Hepatocyte (in vitro differentiated cells): ENCODE results near the gene PPAT. TPM values are rescaled to one million over a fixed set of nuclear protein-coding genes. Genes with fewer than 3 reads are reported as not detected.
A peak's percentile ranks its signal among the peaks of the same experiment; 100 is the strongest.

Experiments used
- DNase-seq: peaks from one replicate; pipeline ENCODE4 v3.0.0-alpha.2; 2016; ENCODE audit warnings: low spot score
- H2AFZ ChIP-seq: fragments of 200-600 bp; sonication (generic); 2 replicates; pipeline ENCODE4 v1.6.0; 2016; ENCODE audit warnings: antibody characterized with exemption, mild to moderate bottlenecking
- H3K27ac ChIP-seq: fragments of 200-600 bp; sonication (generic); 2 replicates; pipeline ENCODE4 v1.5.1; 2016; ENCODE audit warnings: mild to moderate bottlenecking
- H3K27me3 ChIP-seq: fragments of 200-600 bp; sonication (generic); 2 replicates; pipeline ENCODE4 v1.6.1; 2016
- H3K36me3 ChIP-seq: fragments of 200-600 bp; sonication (generic); replicated peaks from 2 replicates; pipeline ENCODE4 v1.5.1; 2016; ENCODE audit warnings: low read depth; ENCODE audit not compliant: insufficient read depth
- H3K4me1 ChIP-seq: fragments of 200-600 bp; sonication (generic); 2 replicates; pipeline ENCODE4 v1.5.1; 2016; ENCODE audit warnings: mild to moderate bottlenecking, moderate library complexity; ENCODE audit not compliant: insufficient read depth
- H3K4me2 ChIP-seq: fragments of 200-600 bp; sonication (generic); 2 replicates; pipeline ENCODE4 v1.6.0; 2016
- H3K4me3 ChIP-seq: fragments of 200-600 bp; sonication (generic); 2 replicates; pipeline ENCODE4 v1.5.1; 2016; ENCODE audit warnings: mild to moderate bottlenecking
- H3K79me2 ChIP-seq: fragments of 200-600 bp; sonication (generic); 2 replicates; pipeline ENCODE4 v1.6.0; 2017; ENCODE audit warnings: mild to moderate bottlenecking
- H3K9me2 ChIP-seq: fragments of 200-600 bp; sonication (generic); replicated peaks from 2 replicates; pipeline ENCODE4 v1.6.0; 2017; ENCODE audit warnings: mild to moderate bottlenecking; ENCODE audit not compliant: insufficient read depth
- H3K9me3 ChIP-seq: fragments of 200-600 bp; sonication (generic); 2 replicates; pipeline ENCODE4 v1.5.1; 2016; ENCODE audit warnings: low read depth, mild to moderate bottlenecking
- H4K20me1 ChIP-seq: fragments of 200-600 bp; sonication (generic); 2 replicates; pipeline ENCODE4 v1.6.0; 2016; ENCODE audit warnings: mild to moderate bottlenecking; ENCODE audit not compliant: insufficient read depth, poor library complexity, severe bottlenecking
- EZH2 ChIP-seq: fragments of 200-600 bp; sonication (generic); IDR thresholded peaks from 2 replicates; pipeline ENCODE4 v1.6.1; 2016; ENCODE audit warnings: antibody characterized with exemption, mild to moderate bottlenecking, borderline replicate concordance
- EZH2phosphoT487 ChIP-seq: fragments of 200-600 bp; sonication (generic); IDR thresholded peaks from one replicate; pipeline ENCODE4 v1.6.1; 2018; ENCODE audit warnings: antibody characterized with exemption, mild to moderate bottlenecking, low read depth, moderate library complexity; ENCODE audit not compliant: unreplicated experiment, severe bottlenecking
- WGBS: methylation state at CpG from one replicate; pipeline ENCODE4 v1.1.6; 2016; ENCODE audit warnings: low lambda C conversion rate; ENCODE audit errors: missing lambda C conversion rate; 5-methylcytosine and 5-hydroxymethylcytosine counted together
- polyA plus RNA-seq: library from polyadenylated mRNA; unstranded; fragments of >200 nt; fragmentation: Nextera tagmentation; extraction: Ambion mirVana; gene quantifications from 2 replicates; pipeline ENCODE4 v1.2.1, GENCODE V29; 2016
- total RNA-seq: library from RNA; depleted of rRNA; stranded (reverse); fragments of >200 nt; gene quantifications from 2 replicates; pipeline ENCODE4 v1.2.3, GENCODE V29; 2014
- TF ChIP-seq, protein P1 (sequence below): fragments of 200-600 bp; sonication (generic); IDR thresholded peaks from 2 replicates; pipeline ENCODE4 v1.5.1; 2016; ENCODE audit warnings: antibody characterized with exemption, mild to moderate bottlenecking; ENCODE audit not compliant: poor library complexity

PPAT gene
- total and polyA plus RNA-seq, 2 experiments from 2014 or later: 8.0 to 21.0 TPM

DNA sequence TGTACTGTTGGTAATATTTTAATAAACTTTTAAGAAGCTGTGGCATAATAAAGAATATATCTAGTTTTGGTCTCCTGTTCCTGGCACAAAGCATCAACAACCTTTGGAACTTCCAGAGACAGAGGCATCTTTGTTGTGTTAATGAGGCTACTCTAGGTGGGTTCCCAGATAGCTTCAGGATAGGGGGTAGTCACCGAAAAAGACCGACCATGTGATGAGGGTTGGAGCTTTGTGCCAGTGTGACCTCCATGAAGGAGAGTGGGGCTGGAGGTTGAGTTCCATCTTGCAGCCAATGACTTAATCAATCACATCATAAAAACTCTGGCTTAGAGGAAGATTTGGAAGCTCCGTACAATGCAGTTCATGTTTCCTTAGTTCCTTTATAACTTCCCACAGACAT, 9.9 kb downstream of the PPAT start:
- H2AFZ ChIP-seq: no peak overlapping the region
- WGBS: 85% methylated on average over 3 of the region's 3 CpGs
- TF ChIP-seq, protein P1, sequence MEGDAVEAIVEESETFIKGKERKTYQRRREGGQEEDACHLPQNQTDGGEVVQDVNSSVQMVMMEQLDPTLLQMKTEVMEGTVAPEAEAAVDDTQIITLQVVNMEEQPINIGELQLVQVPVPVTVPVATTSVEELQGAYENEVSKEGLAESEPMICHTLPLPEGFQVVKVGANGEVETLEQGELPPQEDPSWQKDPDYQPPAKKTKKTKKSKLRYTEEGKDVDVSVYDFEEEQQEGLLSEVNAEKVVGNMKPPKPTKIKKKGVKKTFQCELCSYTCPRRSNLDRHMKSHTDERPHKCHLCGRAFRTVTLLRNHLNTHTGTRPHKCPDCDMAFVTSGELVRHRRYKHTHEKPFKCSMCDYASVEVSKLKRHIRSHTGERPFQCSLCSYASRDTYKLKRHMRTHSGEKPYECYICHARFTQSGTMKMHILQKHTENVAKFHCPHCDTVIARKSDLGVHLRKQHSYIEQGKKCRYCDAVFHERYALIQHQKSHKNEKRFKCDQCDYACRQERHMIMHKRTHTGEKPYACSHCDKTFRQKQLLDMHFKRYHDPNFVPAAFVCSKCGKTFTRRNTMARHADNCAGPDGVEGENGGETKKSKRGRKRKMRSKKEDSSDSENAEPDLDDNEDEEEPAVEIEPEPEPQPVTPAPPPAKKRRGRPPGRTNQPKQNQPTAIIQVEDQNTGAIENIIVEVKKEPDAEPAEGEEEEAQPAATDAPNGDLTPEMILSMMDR: no peak
- no peak for TF ChIP-seq EZH2phosphoT487
- no peak for TF ChIP-seq EZH2
- peaks cover 85% of the 10 kb centered on the region for H3K79me2 ChIP-seq
- H3K9me2 ChIP-seq: no peaks in the 10 kb centered on the region
- H3K4me1 ChIP-seq: no peaks in the 10 kb centered on the region
- no peaks in the 10 kb centered on the region for H3K36me3 ChIP-seq
- no peaks in the 10 kb centered on the region for H3K9me3 ChIP-seq
- DNase-seq: no peak
- H3K27ac ChIP-seq: no peak overlapping the region
- no peak overlapping the region for H3K4me2 ChIP-seq
- no peaks in the 10 kb centered on the region for H3K27me3 ChIP-seq
- H3K4me3 ChIP-seq: no peak overlapping the region
- no peaks in the 10 kb centered on the region for H4K20me1 ChIP-seq

DNA sequence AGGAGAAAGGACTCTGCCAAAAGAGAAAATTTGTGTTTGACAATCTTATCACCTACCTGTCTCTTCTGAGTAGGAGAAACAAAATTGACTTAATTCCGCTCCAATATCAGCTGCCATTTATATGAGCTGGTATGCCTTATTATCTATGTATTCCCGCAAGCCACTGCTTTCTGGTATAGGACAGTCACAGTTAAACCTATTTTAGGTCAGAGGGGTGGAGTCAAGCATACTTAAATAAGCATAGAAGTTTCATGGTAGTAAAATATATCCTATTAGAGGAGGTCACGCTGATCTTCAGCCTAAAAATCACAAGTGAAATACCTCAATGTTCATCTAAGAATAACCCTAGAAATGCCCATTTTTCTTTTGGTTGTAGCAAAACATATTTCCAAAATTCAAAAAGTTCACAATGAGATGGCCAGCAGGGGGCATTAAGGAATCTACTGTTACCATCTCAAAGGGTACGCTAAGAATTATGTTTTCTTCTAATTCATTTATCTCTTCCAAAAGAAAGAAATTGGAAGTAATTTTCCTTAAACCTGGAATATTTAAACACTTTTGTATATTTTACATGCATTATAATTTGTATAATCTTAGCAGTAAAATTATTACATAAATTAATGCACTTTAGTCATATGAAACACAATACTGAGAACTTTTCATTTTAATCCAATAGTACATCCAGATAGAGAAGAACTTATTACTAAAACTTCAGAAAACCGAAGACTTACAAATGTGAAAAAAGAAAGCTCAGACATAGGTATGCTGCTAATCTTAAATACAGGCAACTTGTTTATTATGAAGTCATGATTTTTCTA, 10.5 kb downstream of the PPAT start:
- H3K36me3 ChIP-seq: no peaks in the 10 kb centered on the region
- H3K4me3 ChIP-seq: no peak overlapping the region
- H4K20me1 ChIP-seq: no peaks in the 10 kb centered on the region
- no peaks in the 10 kb centered on the region for H3K9me2 ChIP-seq
- no peak overlapping the region for H3K4me2 ChIP-seq
- peaks cover 85% of the 10 kb centered on the region for H3K79me2 ChIP-seq
- H3K27ac ChIP-seq: no peak overlapping the region
- no peaks in the 10 kb centered on the region for H3K9me3 ChIP-seq
- TF ChIP-seq, protein P1: peak; percentile 68
- TF ChIP-seq EZH2: no peak
- 79% methylated on average over 5 of the region's 5 CpGs for WGBS
- H3K27me3 ChIP-seq: no peaks in the 10 kb centered on the region
- peak; percentile 54 for DNase-seq
- H3K4me1 ChIP-seq: no peaks in the 10 kb centered on the region
- no peak overlapping the region for H2AFZ ChIP-seq

GRCh38 chr4:56424176-56424575, 11.2 kb downstream of the PPAT start:
- TF ChIP-seq EZH2phosphoT487 (no peak), EZH2 (no peak)
- TF ChIP-seq, protein P1: no peak
- DNase-seq: no peak
- peaks cover 89% of the 10 kb centered on the region for H3K79me2 ChIP-seq
- no peaks in the 10 kb centered on the region for H3K27me3 ChIP-seq
- no peak overlapping the region for H3K4me3 ChIP-seq
- no peaks in the 10 kb centered on the region for H4K20me1 ChIP-seq
- H2AFZ ChIP-seq: no peak overlapping the region
- H3K36me3 ChIP-seq: no peaks in the 10 kb centered on the region
- H3K4me2 ChIP-seq: no peak overlapping the region
- no peaks in the 10 kb centered on the region for H3K4me1 ChIP-seq
- H3K9me2 ChIP-seq: no peaks in the 10 kb centered on the region
- 96% methylated on average over 5 of the region's 5 CpGs for WGBS
- H3K9me3 ChIP-seq: no peaks in the 10 kb centered on the region
- H3K27ac ChIP-seq: no peak overlapping the region

DNA sequence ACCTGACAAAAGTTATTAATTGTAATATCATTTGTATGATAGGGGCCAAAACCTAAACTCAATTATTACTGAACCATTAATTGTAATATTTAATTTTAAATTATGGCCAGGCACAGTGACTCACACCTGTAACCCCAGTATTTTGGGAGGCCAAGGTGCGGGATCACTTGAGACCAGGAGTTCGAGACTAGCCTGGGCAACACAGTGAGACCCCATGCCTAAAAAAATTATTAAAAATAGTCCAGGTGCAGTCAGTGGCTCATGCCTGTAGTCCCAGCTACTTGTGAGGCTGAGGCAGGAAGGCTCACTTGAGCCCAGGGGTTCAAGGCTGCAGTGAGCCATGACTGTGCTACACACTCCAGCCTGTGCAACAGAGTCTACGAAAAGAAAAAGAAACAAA, 18.0 kb downstream of the PPAT start:
- WGBS: 98% methylated on average over 3 of the region's 3 CpGs
- Histone ChIP-seq H3K9me2 (no peaks in the 10 kb centered on the region), H4K20me1 (no peaks in the 10 kb centered on the region), H3K4me3 (no peak overlapping the region), H3K36me3 (no peaks in the 10 kb centered on the region), H3K79me2 (peaks cover 71% of the 10 kb centered on the region), H3K27ac (no peak overlapping the region), H3K4me2 (no peak overlapping the region), H3K9me3 (no peaks in the 10 kb centered on the region), H2AFZ (no peak overlapping the region), H3K27me3 (no peaks in the 10 kb centered on the region), H3K4me1 (no peaks in the 10 kb centered on the region)
- TF ChIP-seq, protein P1: no peak
- TF ChIP-seq EZH2phosphoT487: no peak
- no peak for TF ChIP-seq EZH2
- no peak for DNase-seq
